NCI-H146 treated with DMSO at 0.1 percent for 48 hours (cell line): ENCODE results near the gene HEPACAM2.
A peak's percentile ranks its signal among the peaks of the same experiment; 100 is the strongest.

Experiments
- DNase-seq: peaks from one replicate; lab custom pipeline; 2025; ENCODE audit not compliant: unreplicated experiment; lab: John Stamatoyannopoulos, UW

The HEPACAM2 gene

DNA sequence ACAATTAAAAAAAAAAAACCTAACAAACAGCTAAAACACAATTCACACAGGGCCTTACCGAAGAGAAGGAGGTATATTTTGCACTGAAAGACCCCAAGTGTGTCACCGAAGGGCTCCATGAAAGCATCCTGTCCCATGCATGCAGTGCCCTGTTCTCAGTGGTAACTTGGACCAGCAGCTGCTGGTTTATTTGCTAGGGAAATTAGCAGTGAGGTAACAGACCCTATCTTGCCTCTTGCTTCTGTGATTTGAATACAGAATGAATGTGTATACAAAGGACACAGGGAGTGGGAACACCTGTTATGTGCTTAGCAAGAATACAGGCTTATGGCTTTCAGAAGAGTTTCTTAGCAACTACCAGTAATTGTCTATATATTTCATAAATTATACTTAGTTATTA is at the start of gene HEPACAM2:
Gene HEPACAM2 (minus strand): TSS at position 160 of the 400 bp plus-strand sequence.
- DNase-seq: peak; percentile 95

DNA sequence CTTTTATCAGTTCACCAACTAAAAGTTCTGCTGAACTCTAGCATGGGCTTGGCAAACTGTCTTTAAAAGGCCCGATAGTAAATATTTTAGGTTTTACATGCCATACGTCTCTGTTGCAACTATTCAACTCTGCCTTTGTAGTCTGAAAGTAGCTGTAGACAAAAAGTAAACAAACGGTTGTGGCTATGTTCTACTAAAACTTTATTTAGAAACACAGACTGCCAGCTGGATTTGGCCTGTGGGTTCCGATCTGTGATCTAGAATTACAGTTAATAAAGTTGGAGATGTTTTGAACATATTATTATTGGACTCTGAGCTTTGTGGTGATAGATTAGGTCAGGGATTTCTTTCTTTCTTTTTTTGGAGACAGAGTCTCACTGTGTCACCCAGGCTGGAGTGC is 39.0 kb upstream of the HEPACAM2 start:
- DNase-seq: no peak

- DNase-seq: no peak
Observed at GRCh38 chr7:93262535-93262934, 36.3 kb upstream of the HEPACAM2 start.

DNA sequence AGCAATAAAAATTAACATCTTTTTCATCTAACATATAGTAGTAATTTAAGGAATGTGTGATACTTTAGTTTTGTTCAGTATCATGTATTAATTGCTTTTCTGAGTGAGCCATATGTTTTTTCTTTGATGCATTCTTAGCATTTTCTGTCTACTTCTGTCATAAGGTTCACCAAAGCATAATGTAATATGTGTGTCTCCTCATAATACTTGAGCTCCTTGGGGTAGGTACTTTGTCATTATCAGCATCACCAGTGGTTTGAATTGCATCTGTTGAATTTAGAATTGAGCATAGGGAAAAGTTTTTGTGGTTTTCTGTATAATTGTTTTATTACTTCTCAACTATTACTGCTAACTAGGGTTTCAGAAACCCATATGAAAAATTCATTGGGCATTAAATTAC is 32.4 kb upstream of the HEPACAM2 start:
- DNase-seq: no peak

- no peak for DNase-seq
Observed at GRCh38 chr7:93249491-93250148, 23.4 kb upstream of the HEPACAM2 start.

DNA sequence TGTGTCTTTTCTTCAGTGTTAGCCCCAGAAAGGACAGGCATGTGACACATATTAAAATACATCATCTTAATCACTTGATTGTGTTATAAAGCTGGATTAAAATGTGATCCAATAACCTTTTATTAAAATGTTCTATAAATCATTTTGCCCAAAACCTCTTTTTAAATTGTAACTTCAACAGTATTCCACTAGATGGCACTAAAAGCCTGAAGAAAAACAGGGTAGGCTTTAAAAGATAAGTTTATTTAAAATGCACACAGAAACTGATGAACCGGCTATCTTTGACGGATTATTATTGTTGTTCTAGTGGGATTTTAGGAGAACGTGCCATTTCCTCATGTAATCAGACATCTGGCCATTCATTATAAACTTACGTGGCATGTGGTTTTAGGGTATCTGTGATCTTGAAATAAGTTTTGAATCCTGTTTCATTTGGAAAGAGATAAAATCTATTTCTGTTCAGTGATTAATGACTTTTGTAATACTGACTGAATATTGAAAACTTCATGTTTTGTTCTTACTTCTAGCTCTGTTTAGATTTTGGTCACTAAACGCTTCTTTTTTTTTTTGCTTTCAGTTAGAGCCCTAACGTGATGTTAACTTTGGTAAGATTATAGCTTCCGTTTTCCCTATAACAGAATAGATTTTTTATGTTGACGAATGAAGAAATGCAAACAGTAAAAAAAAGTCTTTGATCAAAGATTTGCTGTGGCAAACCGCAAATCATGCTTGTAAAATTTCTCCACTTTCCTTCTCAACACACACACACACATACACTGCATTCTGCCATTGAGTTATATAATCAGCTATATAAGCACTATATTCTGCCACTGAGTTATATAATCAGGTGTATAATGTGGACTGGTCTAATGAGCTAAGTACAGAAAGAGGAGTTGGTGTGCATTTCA is 19.5 kb upstream of the HEPACAM2 start:
- DNase-seq: no peak

GRCh38 chr7:93242106-93242505 is 15.8 kb upstream of the HEPACAM2 start:
- DNase-seq: no peak

DNA sequence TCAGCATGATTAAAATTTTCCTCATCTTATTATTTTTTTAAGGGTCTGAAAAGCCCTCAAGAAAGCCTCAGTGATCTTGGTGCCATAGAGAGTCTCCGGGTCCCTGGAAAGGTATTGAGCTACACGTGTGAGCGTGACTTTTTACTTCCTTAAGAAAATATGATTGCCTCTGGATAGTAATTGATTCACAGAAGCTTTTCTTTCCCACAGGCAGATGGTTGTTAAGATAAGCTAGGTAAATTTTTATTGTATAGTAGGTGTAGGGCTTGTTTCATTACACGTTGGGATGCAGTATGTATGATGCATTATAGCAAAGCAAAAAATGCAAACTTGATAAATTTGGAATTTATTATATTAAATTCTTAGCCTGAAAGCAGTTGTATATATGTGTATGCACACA is 13.6 kb upstream of the HEPACAM2 start:
- no peak for DNase-seq

- DNase-seq: no peak
Observed at GRCh38 chr7:93238748-93239147, 12.5 kb upstream of the HEPACAM2 start.

DNA sequence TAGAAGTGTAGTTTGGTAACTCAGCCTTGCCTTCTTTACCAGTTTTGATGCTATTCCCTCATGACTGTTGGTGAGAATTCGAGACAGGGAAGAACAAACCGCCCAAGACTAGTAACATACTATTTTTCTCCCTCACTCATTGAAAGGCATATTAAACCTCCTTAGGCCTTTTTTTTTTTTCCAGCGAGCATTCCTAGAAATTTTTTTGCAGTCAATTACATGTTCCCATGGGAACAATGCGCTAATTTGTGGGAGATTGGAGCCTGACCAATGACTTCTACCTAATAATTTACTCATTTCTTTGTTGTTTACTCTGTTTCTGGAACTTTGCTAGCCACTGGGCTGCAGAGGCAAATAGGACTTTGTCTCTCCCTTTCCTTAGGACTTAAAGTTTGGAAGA is 11.9 kb upstream of the HEPACAM2 start:
- no peak for DNase-seq

GRCh38 chr7:93235541-93235940 is 9.3 kb upstream of the HEPACAM2 start:
- DNase-seq: no peak

DNA sequence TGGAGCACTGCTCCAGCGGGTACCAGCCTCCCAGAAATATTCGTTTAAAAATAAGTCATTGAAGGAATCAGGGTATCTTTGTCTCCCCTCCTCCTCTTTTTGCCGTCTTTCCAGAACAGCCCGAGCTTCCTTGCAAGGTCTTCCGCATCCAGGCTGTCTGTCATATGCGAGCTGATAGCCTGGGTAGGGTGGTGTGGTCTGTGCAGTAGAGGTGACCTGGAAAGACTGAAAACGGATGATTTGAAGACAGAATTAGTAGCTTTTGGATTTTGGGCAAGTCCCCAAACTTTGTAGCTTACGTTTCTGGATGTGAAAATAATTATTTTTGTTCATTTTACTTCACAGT is 6.4 kb upstream of the HEPACAM2 start:
- DNase-seq: no peak

DNA sequence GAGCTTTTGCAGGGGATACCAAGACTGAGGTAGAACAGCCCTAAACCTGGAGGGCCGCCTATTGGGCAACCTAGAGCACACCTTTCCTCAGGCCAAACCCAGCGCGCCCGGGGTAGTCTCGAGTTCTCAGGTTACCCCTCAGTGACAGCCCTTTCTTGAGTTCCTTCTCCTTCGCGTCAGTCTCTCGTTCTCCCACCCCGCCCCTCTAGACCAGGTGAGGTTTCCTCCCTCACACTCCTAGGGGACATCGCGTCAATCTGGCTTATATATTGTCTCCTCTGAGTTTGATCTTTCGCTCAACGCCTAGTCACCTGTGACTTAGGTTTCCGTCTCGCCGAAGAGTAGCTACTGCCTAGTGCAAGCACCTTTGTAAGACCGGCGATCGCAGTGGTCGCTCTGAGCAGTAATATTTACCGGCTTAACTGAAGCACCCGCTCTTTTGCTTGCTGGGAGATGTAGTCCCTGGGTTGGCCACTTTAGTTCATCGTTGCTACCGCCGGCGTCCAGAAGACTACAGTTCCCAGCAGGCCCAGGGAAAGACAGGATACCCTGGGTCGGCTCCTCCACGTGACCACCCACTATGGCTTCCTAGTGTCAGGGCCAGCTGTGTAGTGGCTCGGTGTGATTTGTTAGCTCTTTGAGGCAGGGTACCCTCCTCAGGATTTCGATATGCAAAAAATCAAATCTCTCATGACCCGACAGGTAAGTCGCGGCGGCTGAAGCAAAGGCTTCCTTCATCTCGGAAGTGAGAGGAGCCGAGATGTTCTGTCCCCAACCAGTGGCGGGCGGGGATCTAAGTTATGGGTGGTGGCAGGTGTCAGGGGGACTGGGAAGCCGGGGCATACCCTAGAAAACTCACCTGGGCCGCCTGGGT is 5.8 kb upstream of the HEPACAM2 start, which contains the start of gene VPS50:
Gene VPS50 (plus strand): TSS at position 568 of the 874 bp plus-strand sequence. CDS start 102 bp downstream, at position 670.
- DNase-seq: peak; percentile 97

GRCh38 chr7:93231259-93231658 is 5.0 kb upstream of the HEPACAM2 start:
- DNase-seq: no peak

DNA sequence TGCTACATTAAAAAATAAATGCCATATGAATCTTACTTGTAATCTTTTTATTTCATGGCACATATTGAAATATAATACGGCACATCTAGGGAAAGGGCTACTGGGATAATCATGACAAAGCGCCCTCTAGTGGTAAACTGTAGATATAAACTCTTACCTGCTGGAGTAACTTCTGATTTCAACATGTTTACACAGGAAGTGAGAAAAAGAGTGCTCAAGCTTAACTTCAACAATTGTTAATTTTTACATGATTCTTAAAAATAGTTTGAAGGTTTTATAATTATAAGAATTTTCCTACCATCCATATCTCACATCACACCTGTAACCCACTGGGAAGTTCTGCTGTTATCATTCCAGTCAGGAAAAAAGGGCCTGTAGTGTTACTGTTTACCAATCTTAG is 2.0 kb upstream of the HEPACAM2 start:
- DNase-seq: peak; percentile 72

DNA sequence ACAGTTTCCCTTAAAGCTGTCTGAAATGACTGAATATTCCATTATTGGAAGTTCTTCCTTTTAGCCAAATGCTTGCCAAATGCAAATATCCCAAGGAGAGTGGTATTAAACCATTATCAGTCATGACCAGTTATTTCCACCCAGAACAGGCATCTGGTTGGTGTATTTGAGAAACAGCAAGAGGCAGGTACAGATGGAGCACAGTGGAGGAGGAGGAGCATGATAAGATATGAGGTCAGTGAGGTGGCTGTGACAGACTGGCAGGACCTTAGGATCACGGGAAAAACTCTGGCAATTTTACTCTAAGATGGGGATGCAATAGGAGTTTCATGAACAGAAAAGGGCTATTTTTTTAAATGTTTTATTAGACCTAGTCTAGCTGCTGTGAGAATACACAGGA is 6.4 kb downstream of the HEPACAM2 start:
- DNase-seq: no peak

- no peak for DNase-seq
Observed at GRCh38 chr7:93218997-93219827, 7.1 kb downstream of the HEPACAM2 start.

DNA sequence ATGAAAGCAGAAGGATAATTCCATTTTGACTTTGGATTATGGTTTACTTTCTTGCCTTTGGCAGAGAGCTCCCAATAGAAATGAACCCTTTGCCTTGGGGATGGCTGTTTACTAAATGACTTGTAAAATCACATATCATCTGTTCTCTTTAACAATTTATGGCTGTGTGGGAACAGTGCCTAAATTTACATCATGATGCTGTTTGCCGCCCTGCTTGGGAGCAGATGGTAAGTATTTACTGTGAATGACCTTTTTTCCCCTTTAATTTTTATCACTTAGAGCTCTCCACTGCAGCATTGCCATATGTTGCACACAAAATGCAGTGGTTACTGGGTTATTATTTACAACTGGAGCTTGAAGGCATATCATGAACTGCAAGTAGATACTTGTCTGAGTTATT is 13.4 kb downstream of the HEPACAM2 start:
- DNase-seq: no peak

DNA sequence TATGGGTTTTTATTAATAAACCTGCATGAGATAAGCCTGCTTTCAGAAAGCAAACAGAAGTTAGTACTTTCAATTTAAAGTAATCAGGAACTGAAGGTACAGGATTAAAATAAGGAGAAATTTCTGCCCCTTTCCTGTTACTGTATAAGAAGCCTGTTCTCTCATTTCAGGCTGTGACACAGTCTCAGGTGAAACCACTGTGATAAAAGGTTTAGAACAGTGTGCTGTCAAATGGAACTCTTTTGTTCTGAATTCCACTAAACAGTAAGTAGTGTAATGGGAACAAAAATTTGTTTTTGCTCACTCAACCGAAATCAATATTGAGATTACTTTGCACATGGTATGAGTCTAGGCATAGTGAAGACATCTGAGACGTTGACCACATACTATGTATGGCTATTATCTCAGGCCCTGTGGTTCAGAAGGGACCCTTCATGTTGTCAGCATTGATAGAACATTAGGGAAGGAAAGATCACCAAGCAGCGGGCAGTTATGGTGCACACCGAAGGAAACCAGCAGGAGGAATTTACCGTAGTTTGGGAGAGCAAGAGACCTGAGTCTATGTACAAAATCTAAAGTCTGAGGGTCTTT is 14.9 kb downstream of the HEPACAM2 start:
- no peak for DNase-seq

DNA sequence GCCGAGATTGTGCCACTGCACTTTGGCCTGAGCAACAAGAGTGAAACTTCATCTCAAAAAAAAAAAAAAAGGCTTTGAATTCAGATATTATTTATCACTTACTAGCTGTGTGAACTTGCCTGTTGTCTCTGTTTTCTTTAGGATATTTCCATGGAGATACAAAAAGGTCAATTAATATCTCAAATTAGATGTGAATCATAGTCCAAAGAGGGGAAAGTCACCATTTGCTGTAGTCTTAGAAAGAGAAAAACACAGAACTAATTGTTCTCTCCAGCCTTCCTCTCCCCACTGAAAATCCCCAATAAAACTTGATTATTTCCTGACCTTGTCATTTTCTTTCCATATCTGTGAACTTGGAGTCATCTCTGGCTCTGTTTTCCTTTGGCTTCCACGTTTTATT is 21.2 kb downstream of the HEPACAM2 start:
- DNase-seq: no peak
